ENCODE data around the gene WASHC1.
"Not testable (repeated sequence)": the region's sequence is repeated elsewhere in the genome, so short reads cannot be mapped to it uniquely, and the experiment has no call there.

DNA sequence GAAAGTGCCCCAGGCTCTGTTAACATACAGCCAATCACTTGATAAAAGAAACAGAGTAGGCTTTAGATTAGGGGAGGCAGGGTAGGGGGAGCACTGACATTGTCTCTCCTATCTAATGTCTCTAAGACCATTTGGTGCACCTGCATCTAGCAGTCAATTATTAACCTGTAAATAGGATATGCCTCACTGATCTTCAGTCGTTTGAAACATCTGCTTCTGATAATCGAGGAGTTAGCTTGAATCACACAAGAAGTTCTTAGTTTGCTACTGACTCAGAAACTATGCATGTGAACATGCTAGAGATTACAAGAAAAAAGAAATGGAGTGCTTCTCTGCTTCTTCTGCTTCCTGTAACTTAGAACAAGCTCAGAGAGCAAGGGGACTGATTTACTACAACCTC, 23.4 kb upstream of the WASHC1 start:
- not testable (repeated sequence) for TF ChIP-seq POLR2A (IDR thresholded peaks at IDR 0.05)
- TF ChIP-seq, protein P1, sequence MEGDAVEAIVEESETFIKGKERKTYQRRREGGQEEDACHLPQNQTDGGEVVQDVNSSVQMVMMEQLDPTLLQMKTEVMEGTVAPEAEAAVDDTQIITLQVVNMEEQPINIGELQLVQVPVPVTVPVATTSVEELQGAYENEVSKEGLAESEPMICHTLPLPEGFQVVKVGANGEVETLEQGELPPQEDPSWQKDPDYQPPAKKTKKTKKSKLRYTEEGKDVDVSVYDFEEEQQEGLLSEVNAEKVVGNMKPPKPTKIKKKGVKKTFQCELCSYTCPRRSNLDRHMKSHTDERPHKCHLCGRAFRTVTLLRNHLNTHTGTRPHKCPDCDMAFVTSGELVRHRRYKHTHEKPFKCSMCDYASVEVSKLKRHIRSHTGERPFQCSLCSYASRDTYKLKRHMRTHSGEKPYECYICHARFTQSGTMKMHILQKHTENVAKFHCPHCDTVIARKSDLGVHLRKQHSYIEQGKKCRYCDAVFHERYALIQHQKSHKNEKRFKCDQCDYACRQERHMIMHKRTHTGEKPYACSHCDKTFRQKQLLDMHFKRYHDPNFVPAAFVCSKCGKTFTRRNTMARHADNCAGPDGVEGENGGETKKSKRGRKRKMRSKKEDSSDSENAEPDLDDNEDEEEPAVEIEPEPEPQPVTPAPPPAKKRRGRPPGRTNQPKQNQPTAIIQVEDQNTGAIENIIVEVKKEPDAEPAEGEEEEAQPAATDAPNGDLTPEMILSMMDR (IDR thresholded peaks at IDR 0.05), result not testable (repeated sequence)

Data from heart left ventricle (tissue), 13 donors.